Activated T-cell treated with anti-CD3 and anti-CD28 coated beads for 24 hours (primary cell): ENCODE measurements around the gene DR1.
"Not testable (repeated sequence)": the region's sequence is repeated elsewhere in the genome, so short reads cannot be mapped to it uniquely, and the experiment has no call there.

Experiments
- DNase-seq: peaks from one replicate; pipeline ENCODE4 v3.0.0-alpha.2; 2020; ENCODE audit warnings: low read depth

DR1 gene

GRCh38 chr1:93386268-93386667 lies 40.6 kb downstream of the DR1 start:
- not testable (repeated sequence) for DNase-seq

- DNase-seq = no peak
These were observed 48.8 kb downstream of the DR1 start for GRCh38 chr1:93394514-93394913.

GRCh38 chr1:93395195-93395594 lies 49.5 kb downstream of the DR1 start:
- DNase-seq = no peak

- DNase-seq = no peak
These were observed 54.1 kb downstream of the DR1 start for GRCh38 chr1:93399781-93400180.

GRCh38 chr1:93408203-93408602 lies 62.5 kb downstream of the DR1 start:
- no peak for DNase-seq

GRCh38 chr1:93411000-93411399 lies 65.3 kb downstream of the DR1 start:
- DNase-seq = no peak

GRCh38 chr1:93414749-93415148 lies 69.0 kb downstream of the DR1 start:
- no peak for DNase-seq

GRCh38 chr1:93415296-93415695 lies 69.6 kb downstream of the DR1 start:
- no peak for DNase-seq

GRCh38 chr1:93416183-93416582 lies 70.5 kb downstream of the DR1 start:
- DNase-seq = no peak
